ENCODE data around the gene ZNF326. TPM values are rescaled to one million over a fixed set of nuclear protein-coding genes. Genes with fewer than 3 reads are reported as not detected.
"Not testable (repeated sequence)": the region's sequence is repeated elsewhere in the genome, so short reads cannot be mapped to it uniquely, and the experiment has no call there.

The ZNF326 gene
- total and polyA plus RNA-seq, 8 donors, result 12.7 to 96.4 (median 73.5) TPM

- H3K4me3 ChIP-seq, result no peak overlapping the region
- H3K4me1 ChIP-seq, result peaks cover 15 to 29% of the 10 kb centered on the region in 2 donors
- ATAC-seq (no peak), DNase-seq (peak in 1 of 4 donors; percentile 71)
- intact Hi-C loops (cut with DNase I), result no loop called here
- H3K9me3 ChIP-seq, result no peaks in the 10 kb centered on the region
- TF ChIP-seq CTCF (IDR thresholded peaks at IDR 0.05), result no peak
- H3K27ac ChIP-seq, result no peak overlapping the region
- no peaks in the 10 kb centered on the region for H3K27me3 ChIP-seq
- H3K36me3 ChIP-seq, result no peaks in the 10 kb centered on the region
These were observed 1.4 kb upstream of the ZNF326 start for GRCh38 chr1:89993541-89993940.

DNA sequence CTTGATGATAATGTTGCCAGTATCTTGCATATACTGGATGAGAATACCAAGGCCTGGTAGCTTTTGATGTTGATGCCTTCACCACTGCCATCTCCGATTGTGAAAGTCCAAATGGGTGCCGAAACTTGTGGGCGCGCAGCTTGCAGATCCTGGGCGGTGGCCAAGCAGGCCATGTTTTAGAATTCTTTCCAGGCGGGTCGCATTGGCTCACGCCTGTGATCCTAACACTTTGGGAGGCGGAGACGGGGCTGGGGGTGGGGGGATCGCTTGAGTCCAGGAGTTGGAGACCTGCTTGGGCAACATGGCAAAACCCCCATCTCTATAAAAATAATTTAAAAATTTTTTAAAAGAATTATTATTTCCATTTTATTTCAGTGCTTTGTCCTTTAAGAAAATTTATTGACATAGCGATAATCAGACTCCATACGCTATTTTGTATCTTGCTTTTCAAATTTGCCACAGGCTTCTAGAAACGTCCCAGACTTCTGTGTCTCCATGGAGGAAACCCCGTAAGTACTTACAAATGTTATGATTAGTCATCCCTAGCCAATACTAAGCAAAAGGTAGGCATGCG, 592 bp upstream of the ZNF326 start:
- peak overlapping the region; percentile 79 to 82 for H3K4me3 ChIP-seq
- TF ChIP-seq CTCF (IDR thresholded peaks at IDR 0.05), result no peak
- H3K27me3 ChIP-seq, result no peaks in the 10 kb centered on the region
- H3K36me3 ChIP-seq, result no peaks in the 10 kb centered on the region
- no peaks in the 10 kb centered on the region for H3K9me3 ChIP-seq
- DNase-seq (peak in 1 of 4 donors; percentile 68), ATAC-seq (no peak)
- intact Hi-C loops (cut with DNase I), result no loop called here
- peaks cover 15 to 33% of the 10 kb centered on the region in 2 donors for H3K4me1 ChIP-seq
- peak overlapping the region; percentile 95 to 98 for H3K27ac ChIP-seq

DNA sequence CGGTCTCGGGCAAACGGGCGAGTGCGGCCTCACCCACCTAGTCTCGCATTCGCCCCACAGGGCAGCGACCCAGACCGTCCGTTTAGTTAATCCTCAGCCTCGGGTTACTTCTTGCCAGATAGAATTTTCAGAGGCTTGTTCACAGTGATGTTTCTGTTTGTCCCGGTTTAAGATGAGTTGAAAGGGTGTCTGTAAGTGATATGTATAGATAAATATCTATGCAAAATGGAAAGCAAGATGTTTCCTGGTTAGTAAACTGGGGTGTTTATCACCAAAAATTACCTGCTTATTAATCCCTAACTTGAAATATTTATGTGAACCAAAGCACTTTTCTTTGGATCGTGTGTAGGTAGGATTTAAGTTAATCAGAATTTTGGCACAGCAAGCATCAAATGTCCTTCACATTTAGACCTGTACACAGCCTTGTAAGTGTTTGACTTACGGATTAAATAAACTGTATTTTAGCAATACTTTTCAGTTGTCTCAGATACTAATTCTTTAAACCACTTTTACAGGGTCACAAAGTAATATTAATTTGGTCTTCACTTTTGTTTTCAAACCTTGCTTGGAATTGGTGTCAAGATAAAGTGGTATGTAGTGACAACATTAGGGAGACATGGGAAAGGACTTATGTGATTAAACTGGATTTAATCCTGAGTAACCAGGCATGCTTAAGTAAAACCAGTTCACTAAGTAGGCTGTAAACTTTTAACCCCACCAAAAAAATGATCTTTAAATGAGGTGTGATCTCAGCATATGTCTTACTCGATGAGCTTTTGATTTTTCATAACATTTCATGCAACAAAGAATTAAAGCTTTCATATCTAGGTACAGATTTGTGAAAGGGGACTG, 914 bp downstream of the ZNF326 start:
- H3K4me1 ChIP-seq, result peaks cover 15 to 42% of the 10 kb centered on the region in 2 donors
- ATAC-seq (peak; percentile 2), DNase-seq (peak in 2 of 4 donors; percentile 32 to 44)
- no peaks in the 10 kb centered on the region for H3K27me3 ChIP-seq
- intact Hi-C loops (cut with DNase I), result no loop called here
- no peaks in the 10 kb centered on the region for H3K9me3 ChIP-seq
- H3K4me3 ChIP-seq, result peak overlapping the region; percentile 79 to 82
- no peaks in the 10 kb centered on the region for H3K36me3 ChIP-seq
- peak overlapping the region; percentile 95 to 98 for H3K27ac ChIP-seq
- no peak for TF ChIP-seq CTCF (IDR thresholded peaks at IDR 0.05)

DNA sequence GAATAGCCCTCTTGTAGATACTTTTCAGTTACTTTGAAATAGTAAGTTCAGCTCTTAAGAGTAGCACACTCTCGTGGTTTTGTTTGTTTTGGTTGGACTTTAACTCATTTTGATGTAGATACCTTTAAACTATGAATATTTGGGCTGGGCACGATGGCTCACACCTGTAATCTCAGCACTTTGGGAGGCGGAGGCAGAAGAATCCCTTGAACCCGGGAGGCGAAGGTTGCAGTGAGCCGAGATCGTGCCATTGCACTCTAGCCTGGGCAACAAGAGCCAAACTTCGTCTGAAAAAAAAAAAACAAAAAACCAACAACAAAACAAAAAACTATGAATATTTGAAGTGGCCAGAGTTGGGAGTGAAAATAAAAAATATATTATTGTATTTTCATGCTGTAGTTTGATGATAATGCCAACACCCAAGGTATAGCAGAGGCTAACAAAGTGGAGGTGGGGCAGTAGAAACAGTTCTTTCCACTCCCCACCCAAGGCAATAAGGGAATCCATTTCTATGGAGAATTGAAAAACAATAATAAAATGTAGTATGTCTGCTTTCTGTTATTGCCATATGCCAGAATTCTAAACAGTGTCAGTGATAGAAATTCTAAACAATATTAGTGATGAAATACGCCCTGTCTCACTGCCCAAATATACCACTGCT, 1.7 kb downstream of the ZNF326 start:
- H3K27ac ChIP-seq, result peak overlapping the region; percentile 95 to 98
- no peaks in the 10 kb centered on the region for H3K9me3 ChIP-seq
- no peaks in the 10 kb centered on the region for H3K27me3 ChIP-seq
- peak overlapping the region; percentile 79 to 82 for H3K4me3 ChIP-seq
- intact Hi-C loops (cut with DNase I), result no loop called here
- peak; percentile 3 for ATAC-seq
- no peaks in the 10 kb centered on the region for H3K36me3 ChIP-seq
- peaks cover 15 to 43% of the 10 kb centered on the region in 2 donors for H3K4me1 ChIP-seq
- TF ChIP-seq CTCF (IDR thresholded peaks at IDR 0.05), result no peak
- no peak for DNase-seq

DNA sequence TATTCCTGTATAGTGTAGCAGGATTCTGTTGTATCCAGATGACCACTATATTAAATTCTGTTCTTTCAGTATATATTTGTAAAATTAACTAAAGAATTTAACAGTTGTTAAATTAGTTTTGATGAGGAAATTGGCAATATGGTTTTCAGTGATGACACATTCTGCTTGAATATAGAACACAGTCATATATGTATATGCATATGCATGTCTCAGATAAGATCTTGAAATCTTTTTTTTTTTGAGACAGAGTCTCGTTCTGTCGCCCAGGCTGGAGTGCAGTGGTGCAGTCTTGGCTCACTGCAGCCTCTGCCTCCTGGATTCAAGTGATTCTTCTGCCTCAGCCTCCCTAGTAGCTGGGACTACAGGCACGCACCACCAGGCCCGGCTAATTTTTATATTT, 2.2 kb downstream of the ZNF326 start:
- H3K27ac ChIP-seq; DNase-seq; H3K27me3 ChIP-seq; intact Hi-C loops (cut with DNase I); H3K36me3 ChIP-seq; ATAC-seq; H3K9me3 ChIP-seq; H3K4me3 ChIP-seq: not testable (repeated sequence)
- peaks cover 15 to 43% of the 10 kb centered on the region in 2 donors for H3K4me1 ChIP-seq
